ENCODE data around the gene SMO.
"Not testable (repeated sequence)": the region's sequence is repeated elsewhere in the genome, so short reads cannot be mapped to it uniquely, and the experiment has no call there.

The SMO gene

GRCh38 chr7:129210256-129210988 lies 22.0 kb downstream of the SMO start:
- peak; percentile 52 for DNase-seq

- DNase-seq = no peak
Measured at GRCh38 chr7:129210989-129211312, 22.5 kb downstream of the SMO start.

GRCh38 chr7:129212126-129212525 lies 23.7 kb downstream of the SMO start:
- DNase-seq = no peak

GRCh38 chr7:129212596-129212995 lies 24.2 kb downstream of the SMO start:
- no peak for DNase-seq

GRCh38 chr7:129213828-129214227 lies 25.4 kb downstream of the SMO start:
- peak; percentile 60 for DNase-seq

GRCh38 chr7:129215691-129216090 lies 27.3 kb downstream of the SMO start:
- not testable (repeated sequence) for DNase-seq

- not testable (repeated sequence) for DNase-seq
Measured at GRCh38 chr7:129216101-129216715, 27.8 kb downstream of the SMO start.

- DNase-seq = not testable (repeated sequence)
Measured at GRCh38 chr7:129216821-129217416, 28.5 kb downstream of the SMO start.

GRCh38 chr7:129218514-129219062 lies 30.2 kb downstream of the SMO start:
- DNase-seq = peak; percentile 84

- not testable (repeated sequence) for DNase-seq
Measured at GRCh38 chr7:129219166-129219565, 30.7 kb downstream of the SMO start.

- no peak for DNase-seq
Measured at GRCh38 chr7:129222064-129222463, 33.6 kb downstream of the SMO start.

- peak; percentile 95 for DNase-seq
Measured at GRCh38 chr7:129224251-129225205, 36.1 kb downstream of the SMO start, which contains the start of gene AHCYL2. Gene AHCYL2, plus strand, starts transcription at chr7:129225030.

GRCh38 chr7:129225206-129225930 lies 36.9 kb downstream of the SMO start:
- peak; percentile 39 for DNase-seq

GRCh38 chr7:129225931-129226572 lies 37.6 kb downstream of the SMO start:
- no peak for DNase-seq

- DNase-seq = no peak
Measured at GRCh38 chr7:129227646-129228578, 39.5 kb downstream of the SMO start.

- peak; percentile 6 for DNase-seq
Measured at GRCh38 chr7:129228633-129229032, 40.2 kb downstream of the SMO start.

GRCh38 chr7:129231666-129232065 lies 43.2 kb downstream of the SMO start:
- DNase-seq = no peak

- DNase-seq = no peak
Measured at GRCh38 chr7:129238546-129238945, 50.1 kb downstream of the SMO start.

GRCh38 chr7:129240119-129240820 lies 51.8 kb downstream of the SMO start:
- no peak for DNase-seq

GRCh38 chr7:129244220-129244619 lies 55.8 kb downstream of the SMO start:
- no peak for DNase-seq
